ENCODE results near the gene RAPGEF3. TPM values are rescaled to one million over a fixed set of nuclear protein-coding genes. Genes with fewer than 3 reads are reported as not detected.

The RAPGEF3 gene
- total RNA-seq, 1 donor from 2014 or later = 54.8 TPM

DNA sequence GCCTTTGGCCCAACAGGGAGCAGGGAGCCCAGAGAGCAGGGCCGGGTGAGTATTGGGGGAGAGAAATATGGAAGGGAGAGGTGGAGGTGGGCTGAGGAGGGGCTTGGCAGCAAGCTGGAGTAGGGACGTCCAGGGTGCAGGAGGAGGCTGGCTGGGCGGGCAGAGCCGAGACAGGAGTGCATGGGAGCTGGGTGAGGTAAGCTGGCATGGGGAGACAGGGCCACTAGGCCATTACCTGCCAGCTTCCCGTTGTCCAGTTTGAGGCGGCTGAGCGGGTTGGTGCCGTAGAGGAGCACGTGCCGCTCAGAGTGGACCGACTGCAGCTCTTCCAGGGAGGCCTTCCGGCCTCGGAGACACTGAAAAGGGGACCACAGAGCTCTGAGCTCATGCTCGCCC, 32.7 kb upstream of the RAPGEF3 start:
- DNase-seq (ENCODE audit: low spot score) = no peak

DNA sequence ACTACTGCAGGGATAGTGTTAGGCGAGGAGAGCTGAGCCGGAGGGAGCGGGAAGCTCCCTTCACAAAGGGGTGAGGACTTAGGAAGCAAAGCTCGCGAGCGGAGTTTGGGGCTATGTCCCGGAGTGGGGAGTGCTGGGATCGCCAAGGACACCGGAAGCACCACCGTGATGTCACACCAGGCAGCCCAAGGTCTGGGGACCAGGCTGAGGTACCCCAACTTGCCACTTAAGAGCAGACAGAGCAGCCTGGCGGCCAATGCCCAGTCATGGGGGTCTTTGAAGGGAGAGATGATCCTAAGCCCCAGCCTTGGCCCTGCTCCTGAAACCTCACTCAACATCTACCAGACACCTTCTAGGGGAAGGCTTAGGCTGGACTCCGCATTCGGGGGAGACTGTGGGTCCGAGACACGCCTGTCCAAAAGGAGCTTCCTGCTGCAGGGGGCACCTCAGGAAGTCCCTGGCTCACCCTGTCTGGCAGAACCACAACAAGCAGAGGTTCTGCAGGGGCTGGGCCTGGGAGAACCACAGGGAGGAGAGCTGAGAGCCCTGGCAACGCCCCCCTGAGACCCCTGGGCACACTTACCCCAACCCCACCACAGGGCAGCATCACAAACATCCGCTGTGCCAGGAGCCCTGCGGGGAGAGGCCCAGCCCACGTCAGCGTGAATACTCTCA, 32.1 kb upstream of the RAPGEF3 start:
- DNase-seq (ENCODE audit: low spot score) = no peak

DNA sequence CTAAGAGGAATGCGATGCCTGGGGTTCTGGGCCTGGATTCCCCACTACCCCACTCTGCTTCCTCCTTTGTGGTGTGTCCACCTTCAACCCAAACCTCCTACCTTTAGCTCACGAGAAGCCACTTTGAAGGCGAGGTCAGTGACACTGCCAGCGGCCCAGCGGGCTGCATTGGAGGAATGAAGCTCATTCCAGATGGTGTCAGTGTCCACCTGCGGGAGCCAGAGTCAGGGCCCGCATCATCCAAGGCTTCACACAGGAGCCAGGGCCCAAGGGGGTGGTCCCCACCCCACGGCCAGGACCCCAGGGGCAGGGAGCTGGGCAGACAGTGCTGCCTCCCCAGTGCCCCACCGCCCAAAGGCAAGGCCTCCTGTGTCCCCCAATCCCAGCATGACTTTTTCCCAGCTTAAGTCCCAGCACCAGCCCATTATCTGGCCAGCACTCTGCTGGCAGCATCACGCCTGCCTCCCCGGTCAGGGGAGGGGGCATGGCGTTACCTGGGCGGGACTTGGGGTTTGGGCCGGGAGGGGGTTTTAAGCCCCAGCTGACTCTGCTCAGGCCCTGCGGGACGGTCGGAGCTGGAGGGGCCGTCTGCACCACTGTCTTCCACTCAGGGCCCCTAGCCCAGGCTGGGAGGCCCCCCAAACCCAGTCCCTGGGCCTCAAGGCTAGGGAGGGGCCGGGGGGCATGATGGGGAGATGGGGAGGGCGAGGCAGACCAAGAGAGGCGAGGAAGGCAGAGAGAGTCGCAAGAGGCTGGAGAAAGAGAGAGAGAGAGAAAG, 31.2 kb upstream of the RAPGEF3 start:
- no peak for DNase-seq (ENCODE audit: low spot score)

DNA sequence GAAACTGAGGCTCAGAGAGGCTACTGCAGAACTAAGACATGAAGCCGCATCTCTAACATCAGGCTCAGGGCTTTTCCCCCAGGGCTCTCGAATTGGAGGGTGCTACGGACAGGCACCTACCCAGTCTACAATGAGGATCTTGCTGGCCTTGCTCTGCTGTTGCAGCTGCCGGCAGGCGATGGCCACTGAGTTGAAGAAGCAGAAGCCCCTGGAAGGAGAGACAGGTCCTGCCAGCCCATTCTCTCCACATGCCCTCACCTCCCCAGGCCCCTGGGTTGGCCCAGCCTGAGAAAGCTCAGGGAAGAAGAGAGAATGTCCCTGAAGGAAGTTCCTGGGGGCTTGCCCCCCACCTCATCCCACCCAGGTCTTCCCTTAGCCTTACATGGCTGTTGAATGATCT, 30.5 kb upstream of the RAPGEF3 start:
- DNase-seq (ENCODE audit: low spot score) = no peak

DNA sequence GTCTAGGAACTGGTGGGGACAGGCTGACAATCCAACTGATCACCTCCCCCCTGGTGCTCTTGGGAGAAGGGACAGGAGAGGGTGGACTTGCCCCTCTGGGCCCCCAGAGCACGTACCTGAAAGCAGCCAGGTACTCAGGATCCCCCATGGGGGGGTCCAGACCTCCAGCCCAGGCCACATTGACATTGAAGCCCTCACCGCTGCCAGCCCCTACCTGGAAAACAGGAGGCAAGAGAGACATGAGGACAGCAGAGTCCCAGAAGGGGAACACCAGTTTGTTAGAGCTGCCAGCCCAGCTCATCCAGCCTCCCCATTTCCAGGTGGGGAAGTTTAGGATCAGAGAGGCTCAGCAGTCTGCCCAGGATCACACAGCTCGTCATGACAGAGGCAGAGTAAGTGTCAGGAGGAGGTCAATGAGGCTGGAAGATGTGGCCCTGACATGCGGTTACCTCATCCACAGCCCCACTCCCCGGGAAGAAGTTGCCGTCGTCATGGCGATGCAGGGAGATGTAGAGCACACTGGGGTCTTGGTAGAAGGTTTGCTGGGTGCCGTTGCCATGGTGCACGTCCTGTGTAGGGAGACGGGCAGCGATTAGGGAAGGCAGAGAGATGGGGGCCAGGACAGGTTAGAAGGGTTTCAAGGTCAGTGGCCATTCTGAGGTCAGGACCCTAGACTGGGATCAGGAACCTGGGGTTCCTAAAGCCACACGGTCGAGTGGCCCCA, 29.1 kb upstream of the RAPGEF3 start:
- no peak for DNase-seq (ENCODE audit: low spot score)

DNA sequence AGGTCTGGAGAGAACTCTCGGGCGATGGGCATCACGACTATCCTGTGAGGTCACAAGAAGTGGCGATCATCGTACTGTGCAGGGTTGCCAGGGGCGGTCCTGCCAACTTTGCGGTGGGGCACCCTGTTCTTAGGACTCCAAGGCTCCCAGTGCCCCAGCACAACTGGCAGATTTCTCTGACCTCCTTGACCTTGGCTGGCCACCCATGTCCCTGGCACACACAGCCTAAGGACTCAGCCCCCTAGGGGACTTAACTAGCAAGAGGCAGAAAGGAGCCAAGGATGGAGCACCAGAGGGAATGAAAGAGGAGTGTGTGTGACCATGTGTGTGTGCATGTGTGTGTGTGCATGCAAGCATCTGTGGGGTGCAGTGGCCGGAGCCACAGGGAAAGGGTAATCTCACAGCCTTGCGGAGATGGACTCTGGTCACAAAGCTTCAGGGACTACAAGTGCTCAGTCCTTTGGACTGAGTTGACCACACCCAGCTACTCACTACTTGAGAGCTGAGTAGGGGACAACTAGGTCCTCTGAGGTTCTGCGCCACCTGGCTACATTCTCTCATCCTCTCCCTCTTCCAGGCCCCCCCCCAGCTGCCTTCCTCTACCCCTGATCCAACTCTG, 28.1 kb upstream of the RAPGEF3 start:
- no peak for DNase-seq (ENCODE audit: low spot score)

DNA sequence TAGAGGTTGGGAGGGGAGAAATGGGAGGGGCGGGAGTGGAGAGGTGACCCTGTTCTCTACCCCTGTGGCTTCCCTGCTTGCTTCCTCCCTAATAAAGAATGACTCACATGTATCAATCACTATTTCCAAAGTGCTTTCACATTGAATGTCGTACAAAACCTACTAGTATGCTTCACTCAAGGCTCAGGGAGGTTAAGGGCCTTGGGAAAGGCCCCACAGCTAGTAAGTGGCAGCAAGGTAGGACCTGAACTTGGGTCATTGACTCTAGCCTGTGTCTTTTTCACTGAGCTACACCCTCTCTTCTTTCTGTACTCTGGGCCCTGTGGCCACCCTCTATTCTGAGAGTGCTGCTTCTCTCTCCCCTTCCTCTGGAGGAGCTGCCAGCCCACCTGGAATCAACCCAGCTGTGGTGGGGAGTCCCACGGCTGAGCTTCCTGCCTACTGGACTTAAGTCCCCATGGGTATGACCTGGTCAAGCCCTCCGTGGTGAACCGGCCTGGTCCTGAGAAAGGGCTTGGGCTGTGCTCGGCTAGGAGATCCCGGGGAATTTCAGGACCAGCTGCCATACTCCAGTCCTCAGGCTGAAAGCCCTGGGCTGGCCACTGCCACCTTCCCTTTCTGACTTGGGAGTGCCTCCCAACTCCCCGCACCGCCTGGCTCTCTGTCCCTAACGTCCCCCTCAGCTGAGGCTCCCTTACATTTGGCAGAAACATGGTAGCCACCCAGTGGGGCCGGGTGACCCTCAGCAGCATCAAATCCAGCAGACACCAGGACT, 27.4 kb upstream of the RAPGEF3 start:
- DNase-seq (ENCODE audit: low spot score) = no peak

DNA sequence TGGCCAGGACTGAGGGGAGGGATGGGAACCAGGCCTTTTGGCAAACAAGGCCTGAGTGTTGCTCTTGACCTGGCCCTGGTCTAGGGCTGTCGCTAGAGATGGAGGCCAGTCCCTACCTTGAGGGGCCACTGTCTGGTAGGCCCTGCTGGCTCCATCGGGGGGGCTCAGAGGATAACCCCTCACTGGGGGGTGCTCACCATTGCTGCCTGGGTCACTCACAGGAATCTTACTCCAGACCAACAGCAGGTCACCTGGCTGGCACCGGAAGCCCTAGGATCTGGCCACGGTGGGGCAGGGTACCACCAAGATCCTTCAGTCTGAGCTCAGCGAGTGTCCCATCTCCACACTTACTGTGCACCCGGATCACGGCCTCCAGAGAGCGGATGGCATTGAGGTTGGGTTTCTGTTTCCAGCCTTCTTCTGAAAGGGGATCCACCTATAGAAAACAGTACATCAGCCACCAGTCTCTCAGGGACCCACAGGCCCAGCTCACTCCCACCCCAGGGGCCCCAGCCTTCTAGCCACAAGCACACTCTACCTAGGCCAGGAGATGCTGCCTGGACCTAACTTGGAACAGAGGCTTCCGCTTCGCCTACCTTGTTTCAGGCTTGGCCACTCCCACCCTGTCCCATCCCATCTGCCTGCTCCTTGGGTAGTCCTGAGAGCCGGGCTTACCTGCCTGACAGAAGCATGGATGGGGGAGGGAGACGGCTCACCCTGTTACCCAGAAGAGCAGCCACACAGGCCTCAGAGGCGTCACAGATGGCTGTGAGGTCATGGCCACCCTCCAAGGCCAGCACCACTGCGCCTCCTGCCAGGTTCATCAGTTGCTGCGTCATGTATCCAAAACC, 26.6 kb upstream of the RAPGEF3 start:
- no peak for DNase-seq (ENCODE audit: low spot score)

DNA sequence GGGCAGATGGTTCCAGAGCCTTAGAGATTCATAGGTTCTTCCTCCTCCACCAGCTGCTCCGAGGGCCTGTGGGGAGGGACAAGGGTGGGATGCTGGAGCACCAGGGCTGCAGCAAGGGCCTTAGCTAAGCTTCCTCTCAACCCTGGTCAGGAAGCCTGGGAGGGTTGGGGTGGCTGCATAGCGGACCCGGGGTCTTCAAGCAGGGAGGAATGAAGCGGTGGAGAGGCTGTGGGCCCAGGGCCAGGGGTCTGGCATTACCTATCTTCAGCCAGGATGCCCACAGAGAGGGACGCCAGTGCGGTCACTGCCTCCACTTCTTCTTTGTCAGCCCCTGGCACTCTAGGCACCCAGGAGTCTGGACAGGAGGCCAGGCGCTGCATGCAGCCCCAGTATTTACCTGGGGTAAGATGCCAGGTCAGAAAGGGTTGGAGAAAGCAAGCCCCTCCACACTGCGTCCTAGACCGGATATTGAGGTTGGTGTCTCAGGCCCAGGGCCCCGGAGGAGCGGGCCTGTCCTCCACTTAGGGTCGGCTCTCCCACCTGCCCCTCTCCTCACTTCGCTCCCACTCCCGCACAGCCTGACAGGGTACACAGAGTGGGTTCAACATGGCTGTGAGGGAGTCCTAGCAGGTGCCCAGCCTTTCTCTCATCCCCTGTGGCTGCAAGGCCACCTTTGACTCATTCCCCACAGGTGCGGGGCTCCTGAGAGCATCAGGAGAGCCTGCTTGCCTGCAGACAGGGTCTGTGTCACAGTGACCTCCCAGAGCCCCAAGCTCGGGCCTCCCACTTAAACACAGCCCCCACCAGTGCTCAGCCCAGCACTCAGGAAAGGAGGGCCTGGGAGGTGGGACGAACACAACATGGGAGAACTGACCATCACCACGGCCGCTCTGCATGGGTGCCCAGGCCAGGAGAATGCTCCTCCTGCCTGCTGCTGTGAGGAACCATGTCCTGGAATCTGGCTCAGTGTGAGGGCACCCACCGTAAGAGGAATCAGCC, 25.4 kb upstream of the RAPGEF3 start:
- DNase-seq (ENCODE audit: low spot score) = no peak

DNA sequence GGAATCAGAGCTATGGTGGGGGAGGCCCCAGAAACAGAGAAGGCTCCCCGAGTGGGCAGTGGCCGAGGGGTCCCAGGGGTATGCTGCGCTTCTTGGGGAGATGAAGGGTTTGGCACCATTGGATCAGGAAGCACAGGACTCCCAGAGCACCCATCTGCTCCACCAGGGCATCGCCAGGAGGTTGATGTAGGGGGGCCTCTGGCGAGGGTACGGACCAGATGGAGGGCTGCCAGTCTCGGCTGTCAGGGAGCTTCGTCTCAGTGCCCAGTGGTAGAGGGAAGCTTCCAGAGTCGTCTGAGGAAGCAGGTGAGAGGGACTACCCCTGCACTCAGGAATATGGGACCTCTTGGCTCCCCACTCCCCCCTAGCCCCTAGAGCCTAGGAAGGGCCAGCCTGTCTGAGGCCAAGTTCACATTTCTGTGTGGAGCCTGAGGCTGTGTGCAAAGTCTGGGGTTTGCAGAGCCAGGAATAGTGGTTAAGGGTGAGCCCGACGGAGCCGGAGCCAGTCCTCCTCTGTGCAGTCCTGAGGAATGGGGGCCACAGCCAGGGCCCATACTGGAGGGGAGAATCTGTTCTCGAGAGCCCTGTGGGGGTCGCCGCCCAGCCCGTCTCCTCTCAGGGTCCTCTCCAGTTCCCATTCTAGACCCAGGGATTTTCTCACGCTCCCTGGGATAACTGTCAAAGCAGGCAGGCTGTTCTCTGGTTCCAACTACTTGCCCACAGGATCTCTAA, 24.5 kb upstream of the RAPGEF3 start:
- no peak for DNase-seq (ENCODE audit: low spot score)

DNA sequence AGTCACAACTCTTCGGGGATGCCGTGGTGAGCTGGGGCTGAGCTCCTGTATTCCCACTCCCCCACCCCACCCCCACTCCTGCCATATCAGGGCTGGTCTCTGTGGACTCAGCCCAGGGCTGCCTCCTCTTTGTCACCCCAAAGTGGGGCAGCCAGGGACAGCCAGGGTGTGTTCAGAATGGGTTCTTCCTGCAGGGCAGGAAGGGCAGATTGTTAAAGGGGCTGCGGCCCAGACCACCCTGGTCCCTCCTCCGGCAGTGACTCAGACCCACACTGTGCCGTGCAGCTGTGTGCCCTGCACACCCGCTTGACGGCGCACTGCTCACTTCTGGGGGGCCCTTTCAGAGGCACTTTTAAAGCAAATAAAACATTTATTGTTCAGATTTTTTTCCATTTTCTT, 23.7 kb upstream of the RAPGEF3 start:
- DNase-seq (ENCODE audit: low spot score) = no peak

DNA sequence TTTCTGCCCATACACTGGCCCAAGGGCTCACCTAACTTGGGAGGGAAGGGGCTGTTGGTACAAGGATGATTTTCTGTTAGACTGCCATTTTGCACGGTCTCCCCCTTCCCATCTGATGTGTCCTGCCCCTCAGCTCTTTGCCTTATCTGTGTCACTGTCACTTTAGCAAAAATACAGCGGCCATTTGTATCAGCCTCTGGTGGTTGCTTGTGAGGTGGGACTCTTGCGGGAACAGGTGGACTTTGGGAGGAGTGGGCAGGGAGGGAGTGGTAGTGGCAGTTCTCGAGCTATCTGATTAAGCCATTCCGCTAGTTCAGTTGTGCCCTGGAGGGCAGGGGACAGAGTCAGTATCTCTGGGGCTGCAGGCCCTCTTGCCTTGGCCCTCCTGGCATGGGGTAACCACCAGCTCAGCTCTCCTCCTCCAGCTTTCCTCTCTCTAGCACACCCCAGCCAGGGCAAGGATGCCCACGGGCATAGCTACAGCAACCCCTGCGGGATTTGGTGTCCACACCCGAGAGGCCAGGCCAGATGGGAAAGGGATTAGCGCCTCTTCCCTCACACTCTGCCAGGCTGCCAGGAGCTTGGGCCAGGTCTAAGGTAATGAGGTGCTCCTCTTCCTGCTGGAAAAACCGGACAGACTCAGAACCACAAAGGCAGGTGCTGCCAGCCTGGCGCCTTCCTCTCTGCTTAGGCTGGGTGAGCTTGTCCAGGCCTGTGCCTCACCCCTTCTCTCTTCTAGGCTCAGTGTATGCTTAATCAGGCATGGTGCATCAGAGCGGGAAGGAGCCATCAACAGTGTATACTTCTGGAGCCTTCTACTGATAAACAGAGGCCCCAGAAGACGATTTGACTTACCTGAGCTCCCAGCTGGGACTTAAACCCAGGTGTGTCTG, 23.0 kb upstream of the RAPGEF3 start:
- DNase-seq (ENCODE audit: low spot score) = no peak

DNA sequence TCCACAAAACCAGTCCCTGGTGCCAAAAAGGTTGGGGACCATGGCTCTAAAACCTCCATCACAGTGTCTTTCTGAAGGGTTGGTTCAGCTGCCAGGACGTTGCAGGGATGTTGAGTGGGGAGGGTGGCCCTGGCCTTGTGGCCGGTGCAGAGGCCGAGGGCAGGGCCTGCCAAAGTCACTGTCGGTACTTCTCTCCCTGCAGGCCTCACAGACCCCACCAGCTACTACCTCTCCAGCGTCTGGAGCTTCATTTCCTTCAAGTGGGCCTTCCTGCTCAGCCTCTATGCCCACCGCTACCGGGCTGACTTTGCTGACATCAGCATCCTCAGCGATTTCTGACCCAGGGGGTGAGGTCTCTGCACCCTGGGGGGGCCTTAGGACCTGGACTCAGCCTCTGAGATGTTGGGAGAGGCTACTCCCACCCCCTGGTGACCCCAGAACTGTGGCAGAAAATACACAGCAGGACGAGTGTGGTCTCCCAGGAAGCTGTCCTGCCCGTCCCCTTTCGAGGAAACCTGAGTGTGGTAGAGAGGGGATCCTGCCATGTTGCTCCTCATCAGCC, 21.3 kb upstream of the RAPGEF3 start:
- no peak for DNase-seq (ENCODE audit: low spot score)

DNA sequence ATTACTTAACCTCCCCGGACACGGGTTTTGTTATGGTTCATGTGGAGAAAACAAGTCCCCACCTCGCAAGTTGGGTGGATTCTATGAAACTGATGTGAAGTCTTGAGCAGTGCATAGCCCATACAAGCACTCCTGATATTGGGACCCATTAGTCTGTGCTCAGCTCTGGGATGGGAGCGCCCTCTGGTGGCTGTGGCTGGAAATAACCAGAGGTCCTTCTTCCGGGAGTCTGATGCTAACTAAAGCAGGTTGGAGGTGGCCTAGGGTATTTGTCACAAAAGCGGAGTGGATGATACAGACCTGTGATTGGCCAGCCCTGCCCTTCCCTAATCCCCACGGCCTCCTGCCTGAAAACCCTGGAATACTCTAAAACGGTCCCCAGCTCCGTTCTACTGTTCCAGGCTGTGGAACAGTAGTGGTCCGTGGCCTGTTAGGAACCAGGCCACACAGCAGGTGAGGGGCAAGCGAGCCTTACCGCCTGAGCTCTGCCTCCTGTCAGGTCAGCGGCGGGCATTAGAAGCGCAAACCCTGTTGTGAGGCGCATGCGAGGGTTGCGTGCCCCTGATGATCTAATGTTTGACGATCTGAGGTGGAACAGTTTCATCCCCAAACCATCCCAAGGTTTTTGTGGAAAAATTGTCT, 20.7 kb upstream of the RAPGEF3 start:
- DNase-seq (ENCODE audit: low spot score) = peak; percentile 91

DNA sequence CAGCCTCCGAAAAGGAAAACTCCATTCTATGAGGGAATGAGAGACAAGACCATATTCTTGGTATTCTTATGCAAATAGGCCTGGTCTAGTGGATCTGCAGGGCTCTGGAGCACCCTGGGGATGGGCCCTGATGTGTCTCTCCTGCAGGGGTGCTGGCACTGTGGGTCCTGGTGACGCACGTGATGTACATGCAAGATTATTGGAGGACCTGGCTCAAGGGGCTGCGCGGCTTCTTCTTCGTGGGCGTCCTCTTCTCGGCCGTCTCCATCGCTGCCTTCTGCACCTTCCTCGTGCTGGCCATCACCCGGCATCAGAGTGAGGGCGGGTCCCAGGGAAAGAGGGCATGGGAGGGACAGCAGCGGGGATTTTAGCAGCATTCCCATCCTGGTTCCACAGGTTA, 20.2 kb upstream of the RAPGEF3 start:
- no peak for DNase-seq (ENCODE audit: low spot score)

DNA sequence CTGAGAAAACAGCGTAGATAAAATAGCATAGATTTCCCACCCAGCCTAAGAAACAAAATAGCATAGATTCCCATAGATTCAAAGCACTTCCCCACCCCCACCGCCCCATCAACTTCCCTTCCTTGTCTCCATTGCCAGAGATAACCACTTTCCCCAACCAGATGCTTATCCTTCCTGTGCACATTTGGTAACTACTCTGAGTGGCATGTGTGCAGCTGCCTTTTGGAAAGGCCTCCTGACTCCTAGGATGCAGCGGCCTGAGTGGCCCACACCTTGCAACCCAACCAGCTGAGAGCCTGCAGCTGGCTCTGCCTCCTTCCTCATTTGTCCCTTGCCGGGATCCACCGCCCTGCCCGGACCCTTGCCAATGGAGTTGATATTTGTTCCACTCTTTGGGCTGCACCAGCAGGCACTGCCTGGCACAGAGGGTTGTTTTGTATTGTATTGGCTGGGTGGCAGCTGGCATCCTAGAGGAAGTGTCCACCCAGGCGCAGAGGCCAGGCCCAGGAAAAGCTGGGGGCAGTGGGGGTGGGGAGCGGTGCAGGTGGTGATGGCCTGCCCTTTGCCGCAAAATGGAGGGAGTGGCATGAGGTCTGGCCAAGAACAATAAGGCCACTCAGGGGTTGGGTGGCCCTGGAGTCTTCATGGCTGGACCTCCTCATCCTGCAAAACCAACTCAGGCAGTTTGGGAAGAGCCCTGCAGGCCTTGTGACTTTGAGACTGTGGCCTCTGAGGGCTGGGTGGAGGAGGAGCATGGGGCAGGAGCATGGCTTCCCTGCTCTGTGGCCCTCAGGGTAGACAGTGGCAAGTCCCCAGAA, 19.3 kb upstream of the RAPGEF3 start:
- peak; percentile 78 for DNase-seq (ENCODE audit: low spot score)

Data from mucosa of gallbladder (tissue), 1 donor.